Suprapubic skin (tissue), 4 donors: ENCODE measurements around the gene PRSS48.

Source experiments
- CTCF ChIP-seq, 2 donors: fragments of 200-600 bp in 1 of 2; fragments of 450-650 bp in 1 of 2; sonication (generic) in 1 of 2; IDR thresholded peaks; one replicate each; pipeline ENCODE4 v1.5.1; 2016 to 2019; ENCODE audit warnings: antibody characterized with exemption in 2 of 2, mild to moderate bottlenecking in 1 of 2, moderate library complexity in 1 of 2
- POLR2A ChIP-seq, 2 donors: fragments of 450-650 bp; IDR thresholded peaks; one replicate each; pipeline ENCODE4 v1.6.1; 2017; ENCODE audit warnings: antibody characterized with exemption in 2 of 2, mild to moderate bottlenecking in 2 of 2, moderate library complexity in 2 of 2
- POLR2AphosphoS5 ChIP-seq, 3 donors: sonication (generic); formaldehyde crosslinking; IDR thresholded peaks; one replicate each; pipeline ENCODE4 v1.6.1; 2017; ENCODE audit warnings: antibody characterized with exemption in 3 of 3

GRCh38 chr4:151321586-151321985, 44.6 kb downstream of the PRSS48 start:
- no peak for TF ChIP-seq CTCF (IDR thresholded peaks at IDR 0.05)
- TF ChIP-seq POLR2AphosphoS5 (IDR thresholded peaks at IDR 0.05), result no peak
- no peak for TF ChIP-seq POLR2A (IDR thresholded peaks at IDR 0.05)
